Measurements from ENCODE around the gene ZNF8. TPM values are rescaled to one million over a fixed set of nuclear protein-coding genes. Genes with fewer than 3 reads are reported as not detected.
A peak's percentile ranks its signal among the peaks of the same experiment; 100 is the strongest.

ZNF8 gene
- total and polyA plus RNA-seq, 2 donors (not counting 1 experiment from before 2014, with no cell fraction given): 3.4 to 8.0 TPM

- intact Hi-C loops (cut with micrococcal nuclease): no loop called here
- H3K4me2 ChIP-seq (replicated peaks; ENCODE audit: low read depth, low read length, poor library complexity, severe bottlenecking): no peak overlapping the region
- H3K27ac ChIP-seq (ENCODE audit: low read length in 2 of 2): no peak overlapping the region
- peaks cover 1 to 39% of the 10 kb centered on the region in 2 experiments for H3K36me3 ChIP-seq (replicated peaks in 1 of 2; ENCODE audit: control extremely low read depth in 1 of 2, control insufficient read depth in 1 of 2, extremely low read depth in 1 of 2, insufficient read depth in 2 of 2, low read length in 1 of 2)
- Mint-ChIP-seq H3K9me3 (ENCODE audit: insufficient read depth) (no peaks in the 10 kb centered on the region), H3K4me3 (no peak overlapping the region), H3K27ac (no peak overlapping the region), H3K27me3 (no peaks in the 10 kb centered on the region), H3K4me1 (no peaks in the 10 kb centered on the region)
- no peaks in the 10 kb centered on the region for H3K27me3 ChIP-seq (replicated peaks in 1 of 4; ENCODE audit: control extremely low read depth in 1 of 4, control insufficient read depth in 3 of 4, insufficient read depth in 4 of 4, low read length in 3 of 4)
- H3K4me1 ChIP-seq (ENCODE audit: control insufficient read depth in 2 of 2, insufficient read depth in 2 of 2, low read length in 2 of 2): no peaks in the 10 kb centered on the region
- CTCF ChIA-PET: no interaction called here
- TF ChIP-seq EZH2 (IDR thresholded peaks at IDR 0.05; ENCODE audit: borderline replicate concordance, insufficient read depth, low read depth, low read length, poor library complexity, severe bottlenecking): no peak
- no peak for TF ChIP-seq CTCF (IDR thresholded peaks at IDR 0.05)
- H2AFZ ChIP-seq (ENCODE audit: insufficient read depth, low read depth, low read length, poor library complexity, severe bottlenecking): no peak overlapping the region
- WGBS (ENCODE audit: insufficient coverage): 100% methylated on average over 1 of the region's 2 CpGs
- ATAC-seq (ENCODE audit: low read depth): no peak
- POLR2A ChIA-PET: no interaction called here
- H3K9ac ChIP-seq (ENCODE audit: low read length): no peak overlapping the region
- no peak for DNase-seq
- peaks cover 11% of the 10 kb centered on the region for H4K20me1 ChIP-seq (ENCODE audit: control insufficient read depth, insufficient read depth, low read length, poor library complexity, severe bottlenecking)
- peaks cover 0 to 8% (median 0%) of the 10 kb centered on the region in 3 donors for H3K9me3 ChIP-seq (ENCODE audit: control extremely low read depth in 1 of 3, control insufficient read depth in 2 of 3, insufficient read depth in 1 of 3, low read length in 2 of 3)
- no peaks in the 10 kb centered on the region for H3K79me2 ChIP-seq (ENCODE audit: control insufficient read depth, insufficient read depth, low read length)
- no peak overlapping the region for H3K4me3 ChIP-seq (ENCODE audit: control extremely low read depth in 1 of 5, extremely low read depth in 1 of 5, insufficient read depth in 1 of 5, low read depth in 2 of 5, low read length in 4 of 5)
These were observed 36.8 kb downstream of the ZNF8 start for GRCh38 chr19:58315580-58315979.

- Mint-ChIP-seq H3K27me3 (no peaks in the 10 kb centered on the region), H3K9me3 (ENCODE audit: insufficient read depth) (no peaks in the 10 kb centered on the region), H3K27ac (no peak overlapping the region), H3K4me1 (no peaks in the 10 kb centered on the region), H3K4me3 (no peak overlapping the region)
- ATAC-seq (ENCODE audit: low read depth): no peak
- Histone ChIP-seq H3K4me1 (ENCODE audit: control insufficient read depth in 2 of 2, insufficient read depth in 2 of 2, low read length in 2 of 2) (no peaks in the 10 kb centered on the region), H3K27ac (ENCODE audit: low read length in 2 of 2) (no peak overlapping the region), H3K4me3 (ENCODE audit: control extremely low read depth in 1 of 5, extremely low read depth in 1 of 5, insufficient read depth in 1 of 5, low read depth in 2 of 5, low read length in 4 of 5) (no peak overlapping the region), H3K4me2 (replicated peaks; ENCODE audit: low read depth, low read length, poor library complexity, severe bottlenecking) (no peak overlapping the region), H3K9ac (ENCODE audit: low read length) (no peak overlapping the region), H3K27me3 (replicated peaks in 1 of 4; ENCODE audit: control extremely low read depth in 1 of 4, control insufficient read depth in 3 of 4, insufficient read depth in 4 of 4, low read length in 3 of 4) (no peaks in the 10 kb centered on the region), H3K79me2 (ENCODE audit: control insufficient read depth, insufficient read depth, low read length) (no peaks in the 10 kb centered on the region), H4K20me1 (ENCODE audit: control insufficient read depth, insufficient read depth, low read length, poor library complexity, severe bottlenecking) (no peaks in the 10 kb centered on the region), H3K9me3 (ENCODE audit: control extremely low read depth in 1 of 3, control insufficient read depth in 2 of 3, insufficient read depth in 1 of 3, low read length in 2 of 3) (peaks cover 0 to 5% (median 0%) of the 10 kb centered on the region in 3 donors), H3K36me3 (replicated peaks in 1 of 2; ENCODE audit: control extremely low read depth in 1 of 2, control insufficient read depth in 1 of 2, extremely low read depth in 1 of 2, insufficient read depth in 2 of 2, low read length in 1 of 2) (peaks cover 1 to 32% of the 10 kb centered on the region in 2 experiments), H2AFZ (ENCODE audit: insufficient read depth, low read depth, low read length, poor library complexity, severe bottlenecking) (no peak overlapping the region)
- TF ChIP-seq CTCF (IDR thresholded peaks at IDR 0.05) (no peak), EZH2 (IDR thresholded peaks at IDR 0.05; ENCODE audit: borderline replicate concordance, insufficient read depth, low read depth, low read length, poor library complexity, severe bottlenecking) (no peak)
- ChIA-PET POLR2A (no interaction called here), CTCF (no interaction called here)
- peak; percentile 34 for DNase-seq
- 88% methylated on average over 5 of the region's 7 CpGs for WGBS (ENCODE audit: insufficient coverage)
- intact Hi-C loops (cut with micrococcal nuclease): no loop called here
These were observed 38.8 kb downstream of the ZNF8 start for GRCh38 chr19:58317476-58318072.
